Aorta (tissue), 5 donors: Measurements from ENCODE around the gene VAPA. TPM values are rescaled to one million over a fixed set of nuclear protein-coding genes. Genes with fewer than 3 reads are reported as not detected.
"Not testable (repeated sequence)": the region's sequence is repeated elsewhere in the genome, so short reads cannot be mapped to it uniquely, and the experiment has no call there.

Source experiments
- ATAC-seq: fragments of 200-7000 bp; cut with Tn5 transposase; one replicate; pipeline ENCODE4 v1.9.1; 2022; ENCODE audit warnings: moderate library complexity; ENCODE audit not compliant: low FRiP score
- DNase-seq, 2 donors: peaks; one replicate each; pipeline ENCODE4 v3.0.0-alpha.2; 2020
- H3K27ac ChIP-seq, 2 donors: one replicate each; pipeline ENCODE4 v1.5.1; 2013; ENCODE audit warnings: low read length in 2 of 2, mild to moderate bottlenecking in 2 of 2, moderate library complexity in 2 of 2, control low read depth in 1 of 2, inconsistent platforms in 1 of 2, low read depth in 1 of 2
- H3K27me3 ChIP-seq, 2 donors: one replicate each; pipeline ENCODE4 v1.6.1; 2013; ENCODE audit warnings: control low read depth in 1 of 2, low read length in 1 of 2, mild to moderate bottlenecking in 1 of 2, moderate library complexity in 1 of 2; ENCODE audit not compliant: insufficient read depth in 2 of 2, control insufficient read depth in 1 of 2
- H3K36me3 ChIP-seq, 2 donors: one replicate each; pipeline ENCODE4 v1.6.1; 2013; ENCODE audit warnings: control low read depth in 1 of 2, low read length in 1 of 2, mild to moderate bottlenecking in 1 of 2; ENCODE audit not compliant: insufficient read depth in 2 of 2, control insufficient read depth in 1 of 2
- H3K4me1 ChIP-seq, 2 donors: one replicate each; pipeline ENCODE4 v1.6.1; 2013; ENCODE audit warnings: low read length in 2 of 2, control low read depth in 1 of 2, mild to moderate bottlenecking in 1 of 2, moderate library complexity in 1 of 2; ENCODE audit not compliant: insufficient read depth in 2 of 2, control insufficient read depth in 1 of 2
- H3K4me3 ChIP-seq, 2 donors: one replicate each; pipeline ENCODE4 v1.5.1; 2013; ENCODE audit warnings: low read length in 2 of 2, control low read depth in 1 of 2, mild to moderate bottlenecking in 1 of 2
- H3K9me3 ChIP-seq: one replicate; pipeline ENCODE4 v1.6.1; 2013; ENCODE audit warnings: mild to moderate bottlenecking, low read length; ENCODE audit not compliant: control insufficient read depth
- WGBS, 2 donors: extraction: QIAGEN DNeasy Blood & Tissue Kit; methylation state at CpG; one replicate each; pipeline ENCODE4 v1.1.7; 2013; 5-methylcytosine and 5-hydroxymethylcytosine counted together
- intact Hi-C, 2 donors: fragments of 100-400 bp; cut with DNase I; formaldehyde crosslinking; loops; one replicate each; pipeline versions ENCODE4 v1.14.2 to v1.15.0; 2022
- polyA plus RNA-seq, 2 donors: library from polyadenylated mRNA; stranded (reverse); fragments of 200-250 nt; gene quantifications; one replicate each; pipeline ENCODE4 v1.2.3, GENCODE V29; 2013
- total RNA-seq, 2 donors: library from RNA; stranded (reverse); fragmentation: NEBNext Ultra II Directional; extraction: Animal tissue kit (Norgen Biotek cat#: 25700); gene quantifications; one replicate each; pipeline ENCODE4 v1.2.1, GENCODE V29; 2021
- donor health status: healthy with polysubstance abuse.
- donor health status: Bipolar disorder and iron deficiency.
- donor health status: DM: no; HTN: no; CAD: no.
- donor health status: DM: no; HTN: no; CAD: no.
- donor health status: DM: yes; HTN: yes; CAD: no.

Gene VAPA
- total and polyA plus RNA-seq, 4 donors = 119 to 221 (median 193) TPM

DNA sequence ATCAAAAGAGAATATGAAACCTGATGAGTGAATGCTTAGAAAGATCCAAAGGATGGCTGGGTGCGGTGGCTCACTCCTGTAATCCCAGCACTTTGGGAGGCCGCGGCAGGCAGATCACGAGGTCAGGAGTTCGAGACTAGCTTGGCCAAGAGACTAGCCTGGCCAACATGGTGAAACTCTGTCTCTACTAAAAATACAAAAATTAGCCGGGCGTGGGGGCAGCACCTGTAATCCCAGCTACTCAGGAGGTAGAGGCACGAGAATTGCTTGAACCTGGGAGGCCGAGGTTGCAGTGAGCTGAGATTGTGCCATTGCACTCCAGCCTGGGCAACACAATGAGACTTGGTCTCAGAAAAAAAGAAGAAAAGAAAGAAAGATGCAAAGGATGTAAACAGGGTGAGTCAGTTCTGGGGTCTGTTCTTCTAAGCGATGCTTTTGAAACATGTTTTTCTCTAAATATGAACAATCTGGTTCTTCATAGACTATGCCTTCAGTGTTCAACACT lies 16.0 kb upstream of the VAPA start:
- H3K9me3 ChIP-seq, intact Hi-C loops, H3K27me3 ChIP-seq, ATAC-seq, H3K36me3 ChIP-seq, H3K27ac ChIP-seq, H3K4me1 ChIP-seq, DNase-seq, H3K4me3 ChIP-seq: not testable (repeated sequence)
- WGBS, 2 donors = 95 to 97% methylated on average over 10 of the region's 10 CpGs

DNA sequence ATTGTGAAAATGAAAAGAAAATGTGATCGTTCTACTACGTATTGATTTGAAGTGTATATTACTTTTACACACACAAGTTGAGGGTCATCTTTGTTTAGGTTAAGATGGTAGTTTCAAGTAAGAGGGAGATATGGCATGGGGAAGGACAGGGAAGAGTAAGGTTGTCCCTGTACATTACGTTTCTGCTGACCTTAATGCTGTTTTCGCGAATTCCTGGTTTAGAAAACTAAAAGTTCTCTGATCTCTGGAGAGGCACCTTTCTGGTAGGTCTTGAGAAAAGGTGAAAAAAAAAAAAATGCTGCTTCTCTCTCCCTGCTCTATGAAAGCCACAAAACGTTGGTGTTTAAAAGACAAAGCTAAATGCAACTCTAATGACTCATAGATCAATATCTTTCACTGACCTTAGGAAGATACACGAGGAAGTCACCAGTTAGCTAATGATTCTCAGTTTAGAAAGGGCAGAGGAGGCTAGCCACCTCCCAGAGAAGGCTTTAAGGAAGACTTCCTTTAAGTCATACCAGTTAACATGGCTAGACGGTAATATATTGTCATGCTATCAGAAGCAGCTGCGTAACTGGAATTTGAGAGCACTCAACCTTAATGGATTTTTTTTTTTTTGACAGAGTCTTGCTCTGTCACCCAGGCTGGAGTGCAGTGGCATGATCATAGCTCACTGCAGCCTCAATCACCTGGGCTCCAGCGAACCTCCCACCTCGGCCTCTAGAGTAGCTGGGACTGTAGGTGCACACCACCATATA lies 14.8 kb upstream of the VAPA start:
- H3K9me3 ChIP-seq = no peaks in the 10 kb centered on the region
- no peak overlapping the region for H3K4me3 ChIP-seq
- 87 to 88% methylated on average over 11 of the region's 11 CpGs for WGBS, 2 donors
- ATAC-seq (no peak), DNase-seq (no peak)
- H3K4me1 ChIP-seq = no peaks in the 10 kb centered on the region
- no peak overlapping the region for H3K27ac ChIP-seq
- intact Hi-C loops = no loop called here
- no peaks in the 10 kb centered on the region for H3K36me3 ChIP-seq
- H3K27me3 ChIP-seq = no peaks in the 10 kb centered on the region

DNA sequence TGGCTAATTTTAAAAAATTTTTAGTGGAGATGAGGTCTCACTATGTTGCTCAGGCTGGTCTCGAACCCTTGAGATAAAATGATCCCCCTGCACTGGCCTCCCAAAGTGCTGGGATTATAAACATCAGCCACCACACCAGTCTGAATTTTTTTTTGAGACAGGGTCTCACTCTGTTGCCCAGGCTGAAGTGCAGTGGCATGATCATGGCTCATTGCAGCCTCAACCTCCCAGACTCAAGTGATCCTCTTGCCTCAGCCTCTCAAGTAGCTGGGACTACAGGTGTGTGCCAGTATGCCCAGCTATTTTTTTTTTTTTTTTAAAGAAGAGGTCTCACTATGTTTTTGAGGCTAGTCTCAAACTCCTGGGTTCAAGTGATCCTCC lies 14.3 kb upstream of the VAPA start:
- ATAC-seq = not testable (repeated sequence)
- WGBS, 2 donors = 92 to 94% methylated on average over 1 of the region's 1 CpG

DNA sequence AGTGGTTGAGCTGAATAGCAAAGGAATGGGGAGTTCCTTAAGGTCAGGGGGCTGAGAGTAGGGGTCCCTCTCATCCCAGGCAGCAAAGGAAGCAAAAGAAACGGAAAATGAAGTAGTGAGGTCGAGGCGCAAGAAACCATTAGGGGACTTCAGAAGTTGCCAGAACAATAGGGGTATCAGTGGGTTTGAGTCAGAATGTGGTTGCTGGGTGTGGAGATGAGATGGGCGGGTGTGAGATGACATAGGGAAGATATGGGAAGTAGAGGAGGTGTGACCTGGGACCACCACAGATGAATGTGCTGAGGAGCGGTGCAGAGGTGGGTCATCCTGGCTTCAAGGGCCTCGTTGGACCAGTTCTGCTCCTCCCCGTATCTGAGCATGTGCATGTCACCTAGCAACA lies 13.1 kb upstream of the VAPA start:
- WGBS, 2 donors = 93 to 97% methylated on average over 7 of the region's 7 CpGs
- H3K27me3 ChIP-seq = no peaks in the 10 kb centered on the region
- intact Hi-C loops = no loop called here

More for the DNA sequence above, 14.3 kb upstream of the VAPA start:
- H3K27ac ChIP-seq, H3K36me3 ChIP-seq, intact Hi-C loops, H3K9me3 ChIP-seq, H3K27me3 ChIP-seq, DNase-seq, H3K4me1 ChIP-seq, H3K4me3 ChIP-seq: not testable (repeated sequence)

DNA sequence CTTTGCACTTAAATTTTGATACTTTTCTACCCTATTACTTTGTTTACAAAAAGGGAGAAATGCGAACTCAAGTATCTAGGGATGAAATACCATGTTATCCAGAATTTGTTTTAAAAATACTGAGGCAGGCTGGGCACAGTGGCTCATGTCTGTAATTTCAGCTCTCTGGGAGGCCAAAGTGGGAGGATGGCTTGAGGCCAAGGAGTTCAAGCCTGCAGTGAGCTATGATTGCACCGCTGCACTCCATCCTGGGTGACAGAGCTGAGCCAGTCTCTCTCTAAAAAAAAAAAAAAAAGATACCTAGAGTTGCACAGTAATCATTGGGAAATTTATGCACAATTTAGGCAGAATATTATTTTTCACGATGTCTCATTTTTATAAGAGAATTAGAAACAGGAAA lies 12.4 kb upstream of the VAPA start:
- DNase-seq (no peak), ATAC-seq (no peak)
- 80 to 81% methylated on average over 3 of the region's 3 CpGs for WGBS, 2 donors
- no peak overlapping the region for H3K27ac ChIP-seq
- intact Hi-C loops = no loop called here
- no peaks in the 10 kb centered on the region for H3K4me1 ChIP-seq
- no peaks in the 10 kb centered on the region for H3K36me3 ChIP-seq
- no peaks in the 10 kb centered on the region for H3K27me3 ChIP-seq
- no peaks in the 10 kb centered on the region for H3K9me3 ChIP-seq
- H3K4me3 ChIP-seq = no peak overlapping the region

More for the DNA sequence above, 13.1 kb upstream of the VAPA start:
- no peak for ATAC-seq
- Histone ChIP-seq H3K4me3 (no peak overlapping the region), H3K9me3 (no peaks in the 10 kb centered on the region), H3K4me1 (no peaks in the 10 kb centered on the region), H3K36me3 (no peaks in the 10 kb centered on the region), H3K27ac (no peak overlapping the region)
- no peak for DNase-seq

DNA sequence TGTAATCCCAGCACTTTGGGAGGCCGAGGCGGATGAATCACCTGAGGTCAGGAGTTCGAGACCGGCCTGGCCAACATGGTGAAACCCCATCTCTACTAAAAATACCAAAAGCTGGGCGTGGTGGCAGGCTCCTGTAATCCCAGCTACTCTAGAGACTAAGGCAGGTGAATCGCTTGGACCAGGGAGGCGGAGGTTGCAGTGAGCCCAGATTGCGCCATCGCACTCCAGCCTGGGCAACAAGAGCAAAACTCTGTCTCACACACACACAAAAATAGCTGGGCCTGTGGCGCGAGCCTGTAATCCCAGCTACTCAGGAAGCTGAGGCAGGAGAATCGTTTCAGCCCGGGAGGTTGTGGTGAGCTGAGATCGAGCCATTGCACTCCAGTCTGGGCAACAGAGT lies 11.6 kb upstream of the VAPA start:
- WGBS, 2 donors = 96 to 97% methylated on average over 14 of the region's 14 CpGs
- H3K36me3 ChIP-seq, DNase-seq, H3K9me3 ChIP-seq, intact Hi-C loops, ATAC-seq, H3K27me3 ChIP-seq, H3K4me1 ChIP-seq, H3K27ac ChIP-seq, H3K4me3 ChIP-seq: not testable (repeated sequence)

DNA sequence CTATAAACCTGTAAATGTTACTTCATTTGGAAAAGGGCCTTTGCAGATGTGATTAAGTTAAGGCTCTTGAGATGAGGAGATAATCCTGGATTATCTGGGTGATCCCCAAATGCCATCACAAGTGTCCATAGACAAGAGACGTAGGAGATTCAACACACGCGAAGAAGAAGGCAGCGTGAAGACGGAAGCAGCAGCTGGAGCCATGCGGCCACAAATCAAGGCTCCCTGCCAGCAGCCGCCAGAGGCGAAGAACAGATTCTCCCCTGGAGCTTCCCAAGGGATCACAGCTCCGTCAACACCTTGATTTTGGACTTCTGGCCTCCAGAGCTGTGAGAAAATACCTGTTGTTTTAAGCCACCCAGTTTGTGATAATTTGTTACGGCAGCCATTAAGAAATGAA lies 11.0 kb upstream of the VAPA start:
- ATAC-seq = no peak
- Histone ChIP-seq H3K36me3 (no peaks in the 10 kb centered on the region), H3K4me3 (no peak overlapping the region), H3K9me3 (no peaks in the 10 kb centered on the region), H3K27me3 (no peaks in the 10 kb centered on the region), H3K4me1 (no peaks in the 10 kb centered on the region), H3K27ac (no peak overlapping the region)
- WGBS, 2 donors = 80 to 83% methylated on average over 10 of the region's 10 CpGs
- intact Hi-C loops = no loop called here
- no peak for DNase-seq

DNA sequence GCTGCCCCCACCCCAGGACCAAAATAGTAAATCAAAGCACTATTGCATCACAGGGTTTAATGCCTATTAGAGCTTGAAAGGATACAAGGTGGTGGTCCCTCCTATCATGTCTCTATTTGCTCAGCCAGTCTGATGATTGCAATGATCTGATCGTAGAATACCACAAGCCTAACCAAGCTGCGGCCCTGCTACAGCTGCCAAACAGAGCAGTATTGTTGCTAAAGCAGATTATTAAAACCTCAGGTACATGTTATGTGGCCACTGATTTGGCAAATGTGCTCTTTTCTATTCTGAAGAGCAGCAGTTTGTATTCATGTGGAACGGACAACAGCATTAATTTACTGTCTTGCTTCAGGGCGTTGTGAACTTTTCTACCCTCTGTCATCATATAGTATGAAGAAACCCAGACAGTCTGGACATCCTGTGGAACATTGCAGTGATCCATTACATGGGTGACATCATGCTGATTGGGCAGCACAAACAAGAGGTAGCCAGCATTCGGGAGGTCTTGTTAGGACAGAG lies 8.4 kb upstream of the VAPA start:
- no peak overlapping the region for H3K27ac ChIP-seq
- H3K27me3 ChIP-seq = no peaks in the 10 kb centered on the region
- 61 to 64% methylated on average over 5 of the region's 5 CpGs for WGBS, 2 donors
- ATAC-seq = no peak
- no peaks in the 10 kb centered on the region for H3K9me3 ChIP-seq
- intact Hi-C loops = no loop called here
- no peak overlapping the region for H3K4me3 ChIP-seq
- no peak for DNase-seq
- no peaks in the 10 kb centered on the region for H3K36me3 ChIP-seq
- H3K4me1 ChIP-seq = no peaks in the 10 kb centered on the region

DNA sequence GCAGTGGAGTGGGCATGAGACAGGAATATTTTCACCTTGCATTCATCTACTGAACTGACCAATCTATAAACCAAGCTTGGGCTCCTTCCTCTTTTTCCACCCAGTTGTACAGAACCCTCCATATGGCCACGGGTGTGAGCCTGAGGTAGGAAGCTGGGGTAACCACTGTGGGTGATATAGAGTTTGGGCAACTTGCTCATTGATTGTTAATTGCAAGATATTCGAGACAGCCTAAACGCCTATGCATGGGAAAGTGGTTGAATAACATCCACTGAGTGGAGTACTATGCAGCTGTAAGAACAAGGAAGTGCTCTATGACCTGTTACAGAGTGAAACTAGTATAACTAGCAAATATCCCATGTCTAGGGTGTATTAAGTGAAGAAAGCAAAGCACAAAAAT lies 7.3 kb upstream of the VAPA start:
- WGBS, 2 donors = 91 to 93% methylated on average over 3 of the region's 3 CpGs
- ATAC-seq (no peak), DNase-seq (no peak)
- no peak overlapping the region for H3K27ac ChIP-seq
- no peaks in the 10 kb centered on the region for H3K27me3 ChIP-seq
- intact Hi-C loops = no loop called here
- no peaks in the 10 kb centered on the region for H3K4me1 ChIP-seq
- no peaks in the 10 kb centered on the region for H3K36me3 ChIP-seq
- no peak overlapping the region for H3K4me3 ChIP-seq
- no peaks in the 10 kb centered on the region for H3K9me3 ChIP-seq
